Fibroblast of upper back skin (primary cell): ENCODE data around the gene ASB1.
"Not testable (repeated sequence)": the region's sequence is repeated elsewhere in the genome, so short reads cannot be mapped to it uniquely, and the experiment has no call there.

Experiments used
- DNase-seq: peaks from one replicate; pipeline ENCODE4 v3.0.0-alpha.2; 2013

Gene ASB1

DNA sequence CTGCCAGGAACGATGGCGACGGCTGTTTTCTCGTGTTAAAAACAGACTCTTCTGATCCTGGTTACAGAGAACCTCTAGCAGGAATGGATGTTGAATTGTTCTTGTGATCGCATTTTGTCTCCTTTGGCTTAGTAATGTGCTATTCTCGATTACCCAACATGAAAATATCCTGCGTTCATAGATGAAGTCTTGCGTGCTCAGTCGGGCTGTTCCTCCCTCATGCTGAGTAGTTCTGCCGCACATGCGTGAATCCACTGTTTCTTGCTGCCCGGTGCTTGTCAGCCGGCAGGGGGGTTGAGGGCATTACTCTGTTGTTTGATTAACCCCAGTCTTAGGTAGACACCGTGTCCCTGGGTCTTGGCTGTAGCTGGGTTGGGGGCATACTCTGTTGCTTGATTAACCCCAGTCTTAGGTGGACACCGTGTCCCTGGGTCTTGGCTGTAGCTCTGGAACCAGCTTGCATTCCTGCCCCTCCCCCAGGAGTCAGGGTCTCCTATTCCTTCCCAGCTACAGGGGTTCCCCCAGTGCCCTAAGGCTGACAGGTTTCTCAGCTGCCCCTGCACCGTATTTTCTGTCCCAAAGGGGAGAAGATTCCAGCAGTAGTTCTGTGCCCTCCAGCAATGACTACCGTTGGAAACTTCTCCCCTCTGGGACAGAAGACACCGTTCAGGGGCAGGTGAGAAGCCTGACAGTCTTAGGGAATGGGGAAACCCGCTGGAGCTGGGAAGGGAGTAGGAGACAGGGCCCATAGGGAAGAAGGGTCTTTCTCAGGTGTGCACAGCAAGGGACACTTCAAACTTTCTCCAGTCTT lies 22.1 kb upstream of the ASB1 start:
- DNase-seq: no peak

DNA sequence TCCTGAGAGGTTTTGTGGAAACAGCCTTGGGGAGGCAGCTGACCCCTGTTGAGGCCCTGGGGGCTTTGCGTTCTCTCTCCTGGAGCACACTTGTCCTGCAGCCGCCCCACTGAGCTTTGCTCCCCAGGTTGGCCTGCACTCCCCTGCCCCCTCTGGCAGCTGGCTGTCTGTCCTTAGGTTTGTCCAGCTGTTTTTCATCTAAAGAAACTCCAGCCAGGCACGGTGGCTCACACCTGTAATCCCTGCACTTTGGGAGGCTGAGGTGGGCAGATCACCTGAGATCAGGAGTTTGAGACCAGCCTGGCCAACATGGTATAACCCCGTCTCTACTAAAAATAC lies 21.5 kb upstream of the ASB1 start:
- not testable (repeated sequence) for DNase-seq

DNA sequence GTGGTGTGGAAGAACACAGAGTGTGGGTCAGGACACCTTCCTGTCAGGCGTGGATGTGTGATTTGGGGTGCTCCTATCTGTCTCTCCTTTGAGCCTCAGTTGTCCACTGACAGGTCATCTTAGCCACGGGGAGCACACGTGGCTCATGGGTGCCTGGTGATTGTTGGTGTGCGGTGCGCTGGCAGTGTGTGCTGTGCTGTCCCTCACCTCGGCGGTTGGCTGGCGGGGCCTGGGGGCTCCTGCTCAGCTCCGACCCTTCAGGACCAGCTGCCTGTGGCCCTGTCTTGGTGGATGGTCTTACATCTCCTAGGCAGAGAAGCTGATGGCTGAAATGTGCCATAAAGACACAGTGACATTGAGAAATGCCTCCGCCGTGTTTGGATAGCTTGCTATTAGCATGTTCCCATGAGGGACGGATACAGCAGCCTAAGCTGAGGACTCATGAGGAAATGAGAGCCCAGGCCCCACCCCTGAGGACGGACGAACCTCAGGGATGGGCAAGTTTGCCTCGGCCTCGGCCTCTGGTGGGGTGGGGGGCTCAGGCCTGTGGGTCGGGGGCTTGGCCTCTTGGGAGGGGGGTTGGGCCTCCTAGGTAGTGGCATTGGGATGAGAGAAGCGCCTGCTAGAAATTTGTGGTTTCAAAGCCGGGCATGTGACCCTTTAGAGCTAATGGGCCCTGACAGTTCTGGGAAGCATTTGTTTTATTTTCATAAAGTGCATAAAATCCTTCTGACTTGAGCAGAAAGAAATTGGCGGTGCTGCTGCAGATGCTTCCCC lies 20.3 kb upstream of the ASB1 start:
- DNase-seq: no peak

DNA sequence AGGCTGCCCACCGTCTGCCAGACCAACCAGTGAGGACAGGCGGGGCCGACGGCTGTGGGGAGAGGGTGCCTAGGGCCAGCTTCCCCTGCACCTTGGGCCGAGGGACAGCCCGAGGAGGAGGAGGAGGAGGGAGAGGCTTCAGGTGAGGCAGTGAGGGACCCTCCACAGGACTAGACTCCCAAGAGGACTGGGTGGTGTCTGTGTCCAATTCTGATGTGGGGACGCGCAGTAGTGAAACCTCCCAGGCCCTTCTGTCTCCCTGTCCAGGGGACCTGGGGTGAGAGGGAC lies 19.8 kb upstream of the ASB1 start:
- DNase-seq: no peak

GRCh38 chr2:238407566-238407965 lies 19.2 kb upstream of the ASB1 start:
- no peak for DNase-seq

DNA sequence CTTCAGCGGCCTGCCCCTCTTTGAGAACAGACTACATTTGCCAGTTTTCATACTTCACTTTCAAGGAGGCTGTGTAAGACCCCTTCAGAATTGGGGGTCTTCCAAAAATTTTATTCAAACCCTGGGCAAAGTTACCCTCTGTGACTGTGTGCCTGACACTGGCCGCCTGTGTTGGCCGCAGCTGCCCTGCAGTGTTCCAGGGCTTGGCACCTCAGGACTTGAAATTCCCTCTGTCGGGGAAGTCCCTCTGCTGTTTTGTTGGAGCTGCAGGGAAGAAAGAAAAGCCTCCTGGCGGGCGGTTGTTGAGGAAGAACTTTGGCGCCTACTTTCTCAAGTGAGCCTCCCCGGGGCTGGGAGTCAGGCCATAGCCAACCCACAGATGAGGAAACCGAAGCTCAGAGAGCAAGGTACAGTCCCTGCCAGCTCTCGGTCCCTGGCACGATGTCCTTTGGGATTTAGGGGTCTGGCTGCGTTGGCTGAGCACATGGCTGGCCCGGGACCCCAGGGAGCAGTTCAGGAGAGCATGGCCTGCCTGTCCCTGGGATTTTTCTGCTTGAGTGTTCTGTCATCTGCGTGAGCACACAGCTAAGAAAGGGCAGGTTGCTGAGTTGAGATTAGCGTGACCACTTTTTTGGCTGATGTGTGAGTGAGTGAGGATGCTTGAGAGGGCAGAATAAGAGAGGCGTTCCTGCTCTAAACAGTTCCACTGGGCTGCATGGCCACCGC lies 17.9 kb upstream of the ASB1 start:
- DNase-seq: no peak

GRCh38 chr2:238409341-238410199 lies 17.2 kb upstream of the ASB1 start:
- no peak for DNase-seq

- DNase-seq: no peak
Measured at GRCh38 chr2:238412067-238412767, 14.5 kb upstream of the ASB1 start.

- no peak for DNase-seq
Measured at GRCh38 chr2:238413368-238413767, 13.4 kb upstream of the ASB1 start.

DNA sequence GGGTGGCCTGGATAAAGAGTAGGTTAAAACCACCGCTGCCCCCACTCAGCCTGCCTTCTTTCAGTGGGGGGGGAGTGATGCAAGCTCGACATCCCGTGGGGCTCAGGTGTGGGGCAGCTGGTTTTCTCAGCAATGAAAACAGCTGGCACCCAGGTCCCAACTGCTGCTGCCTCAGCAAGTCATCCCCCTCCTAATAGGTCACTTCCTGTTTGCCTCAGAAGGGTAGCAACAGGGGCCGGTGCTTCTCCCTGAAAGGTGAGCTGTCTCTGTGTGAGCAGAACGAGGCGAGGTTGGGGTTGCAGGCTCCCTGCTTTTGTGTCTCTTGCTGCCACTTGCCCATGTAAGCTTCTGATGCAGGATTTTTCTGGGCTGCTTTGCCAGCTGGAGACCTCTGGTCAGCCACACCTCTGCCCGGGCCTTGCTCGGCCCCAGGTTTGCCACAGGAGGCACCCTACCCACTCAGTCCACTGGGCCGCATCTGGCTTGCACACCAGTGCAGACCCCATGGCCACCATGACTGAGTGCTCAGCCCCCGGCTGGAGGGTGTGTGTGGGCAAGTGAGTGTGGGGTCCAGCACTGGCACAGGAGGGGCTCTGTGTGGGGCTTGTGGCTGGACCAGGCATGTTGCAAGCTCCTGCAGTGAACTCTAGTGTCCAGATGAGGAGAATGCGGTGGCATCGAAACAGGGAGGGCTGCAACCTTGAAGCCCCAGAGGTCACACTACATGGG lies 11.5 kb upstream of the ASB1 start:
- DNase-seq: no peak

- DNase-seq: no peak
Measured at GRCh38 chr2:238415893-238416292, 10.8 kb upstream of the ASB1 start.

- no peak for DNase-seq
Measured at GRCh38 chr2:238418196-238418998, 8.3 kb upstream of the ASB1 start.

- peak; percentile 34 for DNase-seq
Measured at GRCh38 chr2:238418999-238419546, 7.7 kb upstream of the ASB1 start.

- no peak for DNase-seq
Measured at GRCh38 chr2:238420442-238420841, 6.3 kb upstream of the ASB1 start.

GRCh38 chr2:238420878-238421694 lies 5.6 kb upstream of the ASB1 start:
- DNase-seq: no peak

DNA sequence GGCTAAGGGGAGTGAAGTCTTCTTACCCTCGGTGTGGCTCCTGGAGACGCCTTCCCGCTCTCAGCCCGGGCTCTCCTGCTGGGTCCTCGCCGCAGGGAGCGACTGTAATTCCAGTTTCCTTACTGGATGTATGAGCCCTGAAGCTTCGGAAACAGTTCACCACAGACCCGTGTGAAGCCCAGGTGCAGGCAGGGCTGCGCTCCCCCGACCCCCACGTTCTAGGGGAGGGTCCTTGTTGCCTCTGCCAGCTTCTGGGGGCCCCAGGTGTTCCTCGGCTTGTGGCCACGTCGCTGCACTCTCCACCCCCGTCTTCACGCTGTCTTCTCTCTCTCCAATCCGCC lies 5.1 kb upstream of the ASB1 start:
- no peak for DNase-seq

- DNase-seq: no peak
Measured at GRCh38 chr2:238422285-238422684, 4.4 kb upstream of the ASB1 start.

GRCh38 chr2:238422940-238423339 lies 3.8 kb upstream of the ASB1 start:
- DNase-seq: no peak

- DNase-seq: peak; percentile 42
Measured at GRCh38 chr2:238423561-238424312, 3.0 kb upstream of the ASB1 start.
